Effector CD4-positive, alpha-beta T cell (primary cell): Measurements from ENCODE around the gene CAMKMT.

Experiments
- DNase-seq: peaks from one replicate; pipeline ENCODE4 v3.0.0-alpha.2; 2020

Gene CAMKMT

GRCh38 chr2:44751754-44752479 lies 390.2 kb downstream of the CAMKMT start:
- no peak for DNase-seq

GRCh38 chr2:44752761-44753160 lies 391.0 kb downstream of the CAMKMT start:
- no peak for DNase-seq

GRCh38 chr2:44753552-44754285 lies 392.0 kb downstream of the CAMKMT start:
- DNase-seq: no peak

GRCh38 chr2:44758591-44758990 lies 396.8 kb downstream of the CAMKMT start:
- DNase-seq: no peak

GRCh38 chr2:44759823-44760222 lies 398.1 kb downstream of the CAMKMT start:
- no peak for DNase-seq

GRCh38 chr2:44763275-44763782 lies 401.6 kb downstream of the CAMKMT start:
- no peak for DNase-seq

GRCh38 chr2:44766220-44766619 lies 404.5 kb downstream of the CAMKMT start:
- no peak for DNase-seq

GRCh38 chr2:44766777-44767176 lies 405.0 kb downstream of the CAMKMT start:
- DNase-seq: no peak

GRCh38 chr2:44767691-44768090 lies 405.9 kb downstream of the CAMKMT start:
- DNase-seq: no peak

GRCh38 chr2:44768438-44769236 lies 406.9 kb downstream of the CAMKMT start:
- DNase-seq: no peak

- DNase-seq: no peak
Observed at GRCh38 chr2:44769349-44770011, 407.7 kb downstream of the CAMKMT start.

GRCh38 chr2:44770221-44771195 lies 408.8 kb downstream of the CAMKMT start:
- no peak for DNase-seq

GRCh38 chr2:44771522-44771921 lies 409.8 kb downstream of the CAMKMT start:
- DNase-seq: no peak

- DNase-seq: no peak
Observed at GRCh38 chr2:44772131-44772530, 410.4 kb downstream of the CAMKMT start.

GRCh38 chr2:44772669-44773378 lies 411.1 kb downstream of the CAMKMT start:
- DNase-seq: no peak

- no peak for DNase-seq
Observed at GRCh38 chr2:44774826-44775492, 413.2 kb downstream of the CAMKMT start.

- no peak for DNase-seq
Observed at GRCh38 chr2:44777036-44777435, 415.3 kb downstream of the CAMKMT start.

GRCh38 chr2:44777537-44777936 lies 415.8 kb downstream of the CAMKMT start:
- no peak for DNase-seq

GRCh38 chr2:44778221-44778654 lies 416.5 kb downstream of the CAMKMT start:
- DNase-seq: no peak
